Caco-2 (cell line): Measurements from ENCODE around the gene AOC3. TPM values are rescaled to one million over a fixed set of nuclear protein-coding genes. Genes with fewer than 3 reads are reported as not detected.

Experiments
- Bru-seq: library from RNA; stranded (reverse); fragments of 400-500 nt; gene quantifications from one replicate; lab custom pipeline; 2021; lab: Mats Ljungman, UMichigan
- BruChase-seq, 2 experiments: library from RNA; stranded (reverse); fragments of 400-500 nt; gene quantifications; one replicate each; lab custom pipeline; 2021; lab: Mats Ljungman, UMichigan
- BruUV-seq: library from RNA; stranded (reverse); fragments of 400-500 nt; replicated peaks from 2 replicates; lab custom pipeline; 2021; lab: Mats Ljungman, UMichigan
- CTCF ChIA-PET: fragments of 300-600 bp; sonication (Branson Sonifier 250); formaldehyde crosslinking; loops from one replicate; lab custom pipeline; 2022; ENCODE audit warnings: antibody characterized with exemption; lab: Charles Lee
- POLR2A ChIA-PET: fragments of 300-600 bp; sonication (Branson Sonifier 250); formaldehyde crosslinking; loops from one replicate; lab custom pipeline; 2022; ENCODE audit warnings: antibody characterized with exemption; lab: Charles Lee
- DNase-seq, 2 experiments: peaks; one replicate each; pipeline versions ENCODE4 v3.0.0 to v3.0.0-alpha.2; 2020 to 2022
- H3K27me3 ChIP-seq: replicated peaks from 2 replicates; pipeline ENCODE4 v1.6.0; 2011; ENCODE audit warnings: low read length; ENCODE audit not compliant: control insufficient read depth, insufficient read depth
- H3K36me3 ChIP-seq: 2 replicates; pipeline ENCODE4 v1.5.1; 2011; ENCODE audit warnings: low read length; ENCODE audit not compliant: control insufficient read depth, insufficient read depth
- H3K4me1 ChIP-seq: fragments of 250-450 bp; sonication (Bioruptor Pico); 2 replicates; pipeline ENCODE4 v1.5.1; 2020; ENCODE audit warnings: mild to moderate bottlenecking
- H3K4me3 ChIP-seq: 2 replicates; pipeline ENCODE4 v1.5.1; 2011; ENCODE audit warnings: low read depth, mild to moderate bottlenecking, control low read depth, low read length
- H3K9me3 ChIP-seq: fragments of 250-450 bp; sonication (Bioruptor Pico); 2 replicates; pipeline ENCODE4 v1.5.1; 2020; ENCODE audit warnings: mild to moderate bottlenecking, moderate library complexity
- H3K27ac Mint-ChIP-seq: one replicate; pipeline ENCODE4 v1.8.0; 2022; ENCODE audit warnings: mixed read lengths; ENCODE audit not compliant: unreplicated experiment
- H3K27me3 Mint-ChIP-seq: one replicate; pipeline ENCODE4 v1.8.0; 2022; ENCODE audit warnings: mixed read lengths; ENCODE audit not compliant: insufficient read depth, unreplicated experiment
- H3K36me3 Mint-ChIP-seq: one replicate; pipeline ENCODE4 v1.8.0; 2022; ENCODE audit warnings: mild to moderate bottlenecking, mixed read lengths; ENCODE audit not compliant: insufficient read depth, unreplicated experiment
- H3K4me1 Mint-ChIP-seq: one replicate; pipeline ENCODE4 v1.8.0; 2022; ENCODE audit warnings: low read depth, mixed read lengths; ENCODE audit not compliant: unreplicated experiment
- H3K4me3 Mint-ChIP-seq: one replicate; pipeline ENCODE4 v1.8.0; 2022; ENCODE audit warnings: mild to moderate bottlenecking, moderate library complexity, mixed read lengths; ENCODE audit not compliant: unreplicated experiment
- H3K9me3 Mint-ChIP-seq: one replicate; pipeline ENCODE4 v1.8.0; 2022; ENCODE audit warnings: mixed read lengths; ENCODE audit not compliant: unreplicated experiment
- intact Hi-C: fragments of 100-400 bp; cut with micrococcal nuclease; formaldehyde crosslinking; loops from one replicate; pipeline ENCODE4 v1.10.0; 2022; ENCODE audit not compliant: unreplicated experiment
- long read RNA-seq: library from polyadenylated mRNA; stranded (forward); transcript quantifications from one replicate; pipeline ENCODE4 v2.0.0, GENCODE V29; 2022
- total RNA-seq: library from RNA; stranded (reverse); gene quantifications from 2 replicates; pipeline ENCODE4 v1.2.3, GENCODE V29; 2022
- TF ChIP-seq, protein P1 (sequence below), 2 experiments: fragments of 200-600 bp in 1 of 2; IDR thresholded peaks; 1 replicate in 1 of 2; 2 replicates in 1 of 2; pipeline versions ENCODE4 v1.5.1 to v1.8.0; 2011 to 2022; ENCODE audit warnings: antibody characterized with exemption in 1 of 2, control low read depth in 1 of 2, inconsistent platforms in 1 of 2, low read depth in 1 of 2, low read length in 1 of 2, mild to moderate bottlenecking in 1 of 2, moderate library complexity in 1 of 2; ENCODE audit not compliant: insufficient read depth in 1 of 2, severe bottlenecking in 1 of 2, unreplicated experiment in 1 of 2

The AOC3 gene, protein sequence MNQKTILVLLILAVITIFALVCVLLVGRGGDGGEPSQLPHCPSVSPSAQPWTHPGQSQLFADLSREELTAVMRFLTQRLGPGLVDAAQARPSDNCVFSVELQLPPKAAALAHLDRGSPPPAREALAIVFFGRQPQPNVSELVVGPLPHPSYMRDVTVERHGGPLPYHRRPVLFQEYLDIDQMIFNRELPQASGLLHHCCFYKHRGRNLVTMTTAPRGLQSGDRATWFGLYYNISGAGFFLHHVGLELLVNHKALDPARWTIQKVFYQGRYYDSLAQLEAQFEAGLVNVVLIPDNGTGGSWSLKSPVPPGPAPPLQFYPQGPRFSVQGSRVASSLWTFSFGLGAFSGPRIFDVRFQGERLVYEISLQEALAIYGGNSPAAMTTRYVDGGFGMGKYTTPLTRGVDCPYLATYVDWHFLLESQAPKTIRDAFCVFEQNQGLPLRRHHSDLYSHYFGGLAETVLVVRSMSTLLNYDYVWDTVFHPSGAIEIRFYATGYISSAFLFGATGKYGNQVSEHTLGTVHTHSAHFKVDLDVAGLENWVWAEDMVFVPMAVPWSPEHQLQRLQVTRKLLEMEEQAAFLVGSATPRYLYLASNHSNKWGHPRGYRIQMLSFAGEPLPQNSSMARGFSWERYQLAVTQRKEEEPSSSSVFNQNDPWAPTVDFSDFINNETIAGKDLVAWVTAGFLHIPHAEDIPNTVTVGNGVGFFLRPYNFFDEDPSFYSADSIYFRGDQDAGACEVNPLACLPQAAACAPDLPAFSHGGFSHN
- total RNA-seq, result 0.49 and 0.93 TPM in 2 replicates
- percentile 27 among the genes with signal in this experiment for Bru-seq, nascent RNA
- BruChase-seq, experiment 1, labeled RNA remaining after a 2-hour chase, result percentile 51 among the genes with signal in this experiment
- percentile 53 among the genes with signal in this experiment for BruChase-seq, experiment 2, labeled RNA remaining after a 6-hour chase
- long read RNA-seq, partial matches to known transcripts, result 1 of 1 reads
- long read RNA-seq, other reads (novel, unspliced or antisense), result 0 of 1 reads

DNA sequence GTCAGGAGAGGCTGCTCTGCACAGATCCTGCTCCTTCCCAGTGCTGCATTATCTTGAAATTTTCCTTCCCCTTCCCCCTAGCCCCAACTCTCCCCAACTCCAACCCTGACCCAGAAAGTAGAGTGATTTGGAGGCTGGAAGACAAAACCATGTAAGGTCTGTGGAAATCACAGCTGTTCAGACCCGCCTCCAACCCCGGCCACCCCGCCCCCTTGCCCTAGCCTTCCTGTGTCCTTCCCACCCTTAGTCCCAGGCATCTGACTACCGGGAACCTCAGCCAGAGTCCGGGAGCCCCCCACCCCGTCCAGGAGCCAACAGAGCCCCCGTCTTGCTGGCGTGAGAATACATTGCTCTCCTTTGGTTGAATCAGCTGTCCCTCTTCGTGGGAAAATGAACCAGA, at the start of gene AOC3:
AOC3 (plus strand) TSS at position 246 of the 400 bp plus-strand sequence; CDS start at position 391, 145 bp downstream.
- Histone ChIP-seq H3K27me3 (no peaks in the 10 kb centered on the region), H3K36me3 (no peaks in the 10 kb centered on the region), H3K9me3 (no peaks in the 10 kb centered on the region), H3K4me3 (no peak within 1 kb of the TSS), H3K4me1 (no peaks in the 10 kb centered on the region)
- intact Hi-C loops, result no loop called here
- CTCF ChIA-PET, result no interaction called here
- peaks cover 3% of the 10 kb centered on the region for H3K36me3 Mint-ChIP-seq
- TF ChIP-seq, protein P1, sequence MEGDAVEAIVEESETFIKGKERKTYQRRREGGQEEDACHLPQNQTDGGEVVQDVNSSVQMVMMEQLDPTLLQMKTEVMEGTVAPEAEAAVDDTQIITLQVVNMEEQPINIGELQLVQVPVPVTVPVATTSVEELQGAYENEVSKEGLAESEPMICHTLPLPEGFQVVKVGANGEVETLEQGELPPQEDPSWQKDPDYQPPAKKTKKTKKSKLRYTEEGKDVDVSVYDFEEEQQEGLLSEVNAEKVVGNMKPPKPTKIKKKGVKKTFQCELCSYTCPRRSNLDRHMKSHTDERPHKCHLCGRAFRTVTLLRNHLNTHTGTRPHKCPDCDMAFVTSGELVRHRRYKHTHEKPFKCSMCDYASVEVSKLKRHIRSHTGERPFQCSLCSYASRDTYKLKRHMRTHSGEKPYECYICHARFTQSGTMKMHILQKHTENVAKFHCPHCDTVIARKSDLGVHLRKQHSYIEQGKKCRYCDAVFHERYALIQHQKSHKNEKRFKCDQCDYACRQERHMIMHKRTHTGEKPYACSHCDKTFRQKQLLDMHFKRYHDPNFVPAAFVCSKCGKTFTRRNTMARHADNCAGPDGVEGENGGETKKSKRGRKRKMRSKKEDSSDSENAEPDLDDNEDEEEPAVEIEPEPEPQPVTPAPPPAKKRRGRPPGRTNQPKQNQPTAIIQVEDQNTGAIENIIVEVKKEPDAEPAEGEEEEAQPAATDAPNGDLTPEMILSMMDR (IDR thresholded peaks at IDR 0.05; ENCODE audit: insufficient read depth in 1 of 2, low read depth in 1 of 2, low read length in 1 of 2, severe bottlenecking in 1 of 2, unreplicated experiment in 1 of 2), result no peak
- no peaks in the 10 kb centered on the region for H3K27me3 Mint-ChIP-seq
- no TSS peak for BruUV-seq
- H3K27ac Mint-ChIP-seq, result no peak within 1 kb of the TSS
- no peaks in the 10 kb centered on the region for H3K4me1 Mint-ChIP-seq
- no peak for DNase-seq
- no peak within 1 kb of the TSS for H3K4me3 Mint-ChIP-seq
- POLR2A ChIA-PET, result no interaction called here
- no peaks in the 10 kb centered on the region for H3K9me3 Mint-ChIP-seq

DNA sequence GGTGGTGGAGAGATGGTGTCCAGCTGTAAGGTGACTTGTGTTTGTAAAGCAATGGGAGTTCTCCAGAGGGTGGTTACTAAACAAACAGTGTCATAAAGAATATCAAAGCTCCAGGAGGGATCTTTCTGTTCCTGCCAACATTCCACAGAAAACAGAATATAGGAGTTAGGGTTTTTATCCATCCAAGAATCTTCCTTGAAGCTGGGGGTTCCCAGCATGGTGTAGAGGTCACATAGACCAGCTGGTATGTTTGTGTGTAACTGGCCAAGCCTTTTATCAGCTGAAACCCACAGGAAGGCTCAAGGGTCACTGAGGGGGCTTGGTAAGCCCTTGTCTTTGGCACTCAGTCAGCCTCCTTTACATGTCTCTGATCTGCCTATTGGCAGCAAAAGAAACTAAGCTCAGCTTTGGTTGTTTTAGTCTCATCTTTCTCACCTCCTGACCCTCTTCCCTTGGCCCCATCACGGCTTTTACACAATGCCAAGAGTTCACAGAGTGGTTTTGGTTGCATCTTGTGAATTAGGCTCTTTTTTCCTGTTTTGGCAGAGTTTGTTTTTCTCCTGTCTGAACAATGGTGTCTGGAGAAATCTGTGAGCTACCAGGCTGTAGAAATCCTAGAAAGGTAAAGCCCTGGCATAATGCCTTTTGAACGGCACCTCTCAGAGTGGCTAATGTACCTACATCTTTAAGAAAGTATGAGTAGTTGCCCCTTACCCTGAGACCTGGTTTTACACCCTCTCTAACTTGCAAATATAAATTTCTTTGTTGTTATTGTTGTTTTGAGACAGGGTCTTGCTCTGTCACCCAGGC, 47.7 kb upstream of the AOC3 start:
- TF ChIP-seq, protein P1 (IDR thresholded peaks at IDR 0.05; ENCODE audit: insufficient read depth in 1 of 2, low read depth in 1 of 2, low read length in 1 of 2, severe bottlenecking in 1 of 2, unreplicated experiment in 1 of 2), result no peak
- no peaks in the 10 kb centered on the region for H3K9me3 ChIP-seq
- intact Hi-C loops, result no loop called here
- no TSS peak for BruUV-seq
- H3K36me3 ChIP-seq, result no peaks in the 10 kb centered on the region
- H3K4me3 Mint-ChIP-seq, result no peak overlapping the region
- H3K4me1 Mint-ChIP-seq, result peaks cover 14% of the 10 kb centered on the region
- no peaks in the 10 kb centered on the region for H3K27me3 Mint-ChIP-seq
- ChIA-PET CTCF (interaction anchor here (1.2 to 1.5 kb wide), 2 partner anchors 21 to 40 kb away, joined by 5 to 6 read pairs; partner anchors contain the start of gene BECN1), POLR2A (interaction anchor here (0.6 to 1.0 kb wide), 2 partner anchors 21 to 239 kb away, joined by 3 to 6 read pairs; partner anchors contain the start of gene BECN1)
- no peaks in the 10 kb centered on the region for H3K9me3 Mint-ChIP-seq
- DNase-seq, result no peak
- H3K36me3 Mint-ChIP-seq, result peaks cover 19% of the 10 kb centered on the region
- no peak overlapping the region for H3K4me3 ChIP-seq
- H3K4me1 ChIP-seq, result peaks cover 24% of the 10 kb centered on the region
- no peak overlapping the region for H3K27ac Mint-ChIP-seq
- no peaks in the 10 kb centered on the region for H3K27me3 ChIP-seq
